ENCODE measurements around the gene MFSD6.

- TF ChIP-seq SIN3A (conservative IDR thresholded peaks at IDR 0.05 in 1 of 2, IDR thresholded peaks at IDR 0.05 in 1 of 2; ENCODE audit: low read depth in 1 of 2, low read length in 2 of 2) (no peak), CTCF (IDR thresholded peaks at IDR 0.05; ENCODE audit: control extremely low read depth in 1 of 3, insufficient read depth in 1 of 3, low read depth in 1 of 3, low read length in 3 of 3) (no peak), BRCA1 (IDR thresholded peaks at IDR 0.05; ENCODE audit: low read depth, low read length) (no peak), TEAD4 (IDR thresholded peaks at IDR 0.05; ENCODE audit: low read depth, low read length) (no peak), POLR2A (IDR thresholded peaks at IDR 0.05; ENCODE audit: control extremely low read depth in 1 of 2, low read depth in 2 of 2, low read length in 2 of 2) (no peak)
Measured at GRCh38 chr2:190441564-190441963, 33.4 kb downstream of the MFSD6 start.
